ENCODE data around the gene CUEDC1. TPM values are rescaled to one million over a fixed set of nuclear protein-coding genes. Genes with fewer than 3 reads are reported as not detected.

The CUEDC1 gene
- total and polyA plus RNA-seq, 9 of the 15 experiments (the other 6 are each of a cell fraction or from before 2014, with no cell fraction given) = 0.20 to 4.1 (median 1.6) TPM; not detected in 1

GRCh38 chr17:57864273-57864672, 90.9 kb downstream of the CUEDC1 start:
- no TSS peak for BruUV-seq (replicated peaks)
- FAIRE-seq = no peak
- H3K27me3 ChIP-seq (ENCODE audit: control insufficient read depth in 2 of 2, insufficient read depth in 2 of 2, low read length in 2 of 2) = 0 out of 5 replicates have a peak, but pooled peaks cover 0 to 4% of the 10 kb centered on the region in 2 experiments
- POLR2A ChIA-PET = interaction anchor here (0.7 to 1.5 kb wide), 3 partner anchors 11 to 126 kb away, joined by 4 to 5 read pairs (median 4); no protein-coding TSS in a partner anchor
- peaks cover 11 to 42% of the 10 kb centered on the region in 2 experiments for H3K4me1 ChIP-seq (replicated peaks in 1 of 2; ENCODE audit: control insufficient read depth in 2 of 2, insufficient read depth in 2 of 2, low read length in 2 of 2)
- H3K4me2 ChIP-seq (ENCODE audit: insufficient read depth, low read length) = no peak overlapping the region
- no peak overlapping the region for H3K9ac ChIP-seq (ENCODE audit: insufficient read depth in 1 of 2, low read depth in 2 of 2, low read length in 2 of 2)
- H3K79me2 ChIP-seq (ENCODE audit: control insufficient read depth, insufficient read depth, low read length) = no peaks in the 10 kb centered on the region
- H3K9me3 ChIP-seq (replicated peaks; ENCODE audit: control insufficient read depth, insufficient read depth, low read depth, low read length) = no peaks in the 10 kb centered on the region
- ATAC-seq = no peak
- H4K20me1 ChIP-seq (replicated peaks; ENCODE audit: control insufficient read depth, insufficient read depth, low read length) = no peaks in the 10 kb centered on the region
- intact Hi-C loops (cut with micrococcal nuclease) (no loop called here), in situ Hi-C loops (cut with MboI) (no loop called here)
- DNase-seq (ENCODE audit: extremely low read depth in 1 of 4, low spot score in 3 of 4) = no peak
- CTCF ChIA-PET (ENCODE audit: low intra/inter-chr PET ratio) = no interaction called here
- H2AFZ ChIP-seq (ENCODE audit: low read depth, low read length) = no peak overlapping the region
- H3K36me3 ChIP-seq (ENCODE audit: control insufficient read depth, insufficient read depth, low read length) = no peaks in the 10 kb centered on the region
- no peak for TF ChIP-seq TSC22D4 (tag; IDR thresholded peaks at IDR 0.05)
- no peak for TF ChIP-seq TAF7 (tag; IDR thresholded peaks at IDR 0.05)
- TF ChIP-seq ATF6 (CRISPR knock-in tag; IDR thresholded peaks at IDR 0.05) = no peak
- no peak for TF ChIP-seq MED1 (CRISPR knock-in tag; IDR thresholded peaks at IDR 0.05; ENCODE audit: borderline replicate concordance)
- TF ChIP-seq ZNF699 (CRISPR knock-in tag; IDR thresholded peaks at IDR 0.05; ENCODE audit: insufficient replicate concordance) = no peak
- H3K27ac ChIP-seq (ENCODE audit: extremely low read depth, low read depth, low read length) = no peak overlapping the region
- no peaks in the 10 kb centered on the region for H3K9me1 ChIP-seq (ENCODE audit: control insufficient read depth, insufficient read depth, low read length)
- H3K4me3 ChIP-seq = no peak overlapping the region
- 51% methylated on average over 8 of the region's 8 CpGs for WGBS (ENCODE audit: insufficient coverage, low coverage, missing lambda C conversion rate)
